ENCODE measurements around the gene HTR3E.
"Not testable (repeated sequence)": the region's sequence is repeated elsewhere in the genome, so short reads cannot be mapped to it uniquely, and the experiment has no call there.

The HTR3E gene

DNA sequence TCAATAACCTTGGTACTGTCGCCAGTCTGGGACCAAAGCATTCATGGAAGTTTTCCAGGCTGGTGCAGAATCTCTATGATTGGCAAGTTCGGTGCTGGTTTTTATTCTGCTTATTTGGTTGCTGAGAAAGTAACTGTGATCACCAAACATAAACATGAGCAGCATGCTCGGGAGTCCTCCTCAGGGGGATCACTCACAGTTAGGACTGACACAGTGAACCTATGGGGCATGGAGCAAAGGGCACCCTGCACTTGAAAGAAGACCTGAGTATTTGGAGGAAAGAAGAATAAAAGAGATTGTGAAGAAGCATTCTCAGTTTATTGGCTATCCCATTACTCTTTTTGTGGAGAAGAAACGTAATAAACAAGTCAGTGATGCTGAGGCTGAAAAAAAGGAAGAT, 19.2 kb downstream of the HTR3E start:
- DNase-seq, result no peak

GRCh38 chr3:184117636-184118035, 20.8 kb downstream of the HTR3E start:
- peak; percentile 58 for DNase-seq

DNA sequence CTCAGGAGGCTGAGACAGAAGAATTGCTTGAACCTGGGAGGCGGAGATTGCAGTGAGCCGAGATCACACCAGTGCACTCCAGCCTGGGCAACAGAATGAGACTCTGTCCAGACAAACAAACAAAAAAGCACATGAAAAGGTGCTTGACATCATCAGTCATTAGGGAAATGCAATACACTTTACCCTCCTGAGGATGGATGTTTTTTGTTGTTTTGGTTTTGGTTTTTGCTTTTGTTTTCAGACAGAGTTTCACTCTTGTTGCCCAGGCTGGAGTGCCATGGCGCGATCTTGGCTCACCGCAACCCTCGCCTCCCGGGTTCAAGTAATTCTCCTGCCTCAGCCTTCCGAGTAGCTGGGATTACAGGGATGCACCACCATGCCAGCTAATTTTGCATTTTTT, 24.2 kb downstream of the HTR3E start:
- not testable (repeated sequence) for DNase-seq

- DNase-seq, result no peak
Observed at GRCh38 chr3:184126006-184126405, 29.1 kb downstream of the HTR3E start.

DNA sequence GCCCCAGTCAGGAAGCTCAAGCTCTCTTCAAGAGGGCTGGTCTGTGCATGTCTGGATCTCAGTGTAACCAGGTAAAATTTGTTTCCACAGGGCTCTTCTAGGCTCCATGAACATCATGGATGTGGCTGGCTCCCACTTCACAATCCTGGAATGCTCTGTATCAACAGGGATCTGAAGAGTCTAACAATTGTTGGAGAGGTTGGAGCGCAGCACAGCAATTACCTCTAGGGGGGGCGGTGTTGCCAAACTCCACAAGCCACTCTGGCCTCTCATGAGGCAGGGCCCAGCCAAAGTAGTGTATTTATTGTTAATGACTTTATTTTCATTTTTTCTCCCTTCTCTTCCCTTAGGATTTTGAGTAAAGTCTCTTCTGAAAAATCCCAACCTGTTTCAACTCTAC, 32.1 kb downstream of the HTR3E start:
- peak; percentile 69 for DNase-seq

DNA sequence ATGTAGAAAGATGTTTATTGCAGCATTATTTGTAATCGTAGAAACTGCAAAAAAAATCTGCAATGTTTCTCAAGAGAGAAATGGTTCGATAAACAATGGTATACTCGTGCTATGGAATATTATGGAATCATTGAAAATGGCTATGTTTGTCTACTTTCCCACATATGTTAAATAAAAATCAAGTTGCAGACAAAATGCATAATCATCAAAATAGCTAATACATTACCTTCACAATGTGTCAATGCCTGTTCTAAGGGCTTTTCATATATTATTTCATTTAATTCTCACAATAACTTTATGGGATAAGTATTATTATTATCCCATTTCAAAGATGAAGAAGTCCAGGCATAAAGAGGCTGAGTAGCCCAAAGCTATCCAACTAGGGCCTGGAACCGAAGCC, 36.1 kb downstream of the HTR3E start:
- no peak for DNase-seq

- peak; percentile 94 for DNase-seq
Observed at GRCh38 chr3:184133840-184134745, 37.2 kb downstream of the HTR3E start.

- DNase-seq, result no peak
Observed at GRCh38 chr3:184134746-184135148, 37.9 kb downstream of the HTR3E start.

- DNase-seq, result peak; percentile 98
Observed at GRCh38 chr3:184135149-184135910, 38.5 kb downstream of the HTR3E start, which contains the start of gene EIF2B5. TSS of gene EIF2B5 (plus strand) at chr3:184135358. CDS start at chr3:184135386, 28 bp downstream.

GRCh38 chr3:184135911-184136260, 39.0 kb downstream of the HTR3E start:
- no peak for DNase-seq

- no peak for DNase-seq
Observed at GRCh38 chr3:184140436-184140835, 43.6 kb downstream of the HTR3E start.

DNA sequence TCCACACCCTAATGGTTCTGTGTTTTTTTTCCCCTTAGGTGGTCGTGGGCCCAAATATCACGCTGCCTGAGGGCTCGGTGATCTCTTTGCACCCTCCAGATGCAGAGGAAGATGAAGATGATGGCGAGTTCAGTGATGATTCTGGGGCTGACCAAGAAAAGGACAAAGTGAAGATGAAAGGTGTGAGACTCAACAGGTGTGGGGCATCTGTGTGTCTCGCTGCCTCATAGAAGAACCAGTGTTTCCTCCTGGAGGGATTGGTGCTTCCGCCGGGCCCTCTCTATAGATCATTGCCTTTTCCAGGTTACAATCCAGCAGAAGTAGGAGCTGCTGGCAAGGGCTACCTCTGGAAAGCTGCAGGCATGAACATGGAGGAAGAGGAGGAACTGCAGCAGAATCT, 45.3 kb downstream of the HTR3E start:
- DNase-seq, result no peak

GRCh38 chr3:184143327-184143726, 46.5 kb downstream of the HTR3E start:
- no peak for DNase-seq

GRCh38 chr3:184144505-184144904, 47.6 kb downstream of the HTR3E start:
- DNase-seq, result no peak

GRCh38 chr3:184145111-184145524, 48.3 kb downstream of the HTR3E start:
- peak; percentile 53 for DNase-seq

GRCh38 chr3:184145751-184146270, 48.9 kb downstream of the HTR3E start:
- no peak for DNase-seq

GRCh38 chr3:184148076-184148475, 51.2 kb downstream of the HTR3E start:
- DNase-seq, result no peak

DNA sequence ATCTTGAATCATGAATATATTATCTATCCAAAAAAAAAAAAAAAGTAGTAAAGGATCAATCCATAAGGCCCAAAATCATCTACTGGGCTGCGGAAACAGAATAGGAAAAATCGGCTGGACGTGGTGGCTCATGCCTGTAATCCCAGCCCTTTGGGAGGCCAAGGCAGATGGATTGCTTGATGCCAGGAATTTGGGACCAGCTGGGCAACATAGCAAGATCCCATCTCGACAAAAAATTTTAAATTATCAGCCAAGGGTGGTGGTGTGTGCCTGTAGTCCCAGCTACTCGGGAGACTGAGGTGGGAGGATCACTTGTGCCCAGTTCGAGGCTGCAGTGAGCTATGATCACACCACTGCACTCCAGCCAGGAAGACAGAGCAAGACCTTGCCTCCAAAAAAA, 52.3 kb downstream of the HTR3E start:
- DNase-seq, result no peak

DNA sequence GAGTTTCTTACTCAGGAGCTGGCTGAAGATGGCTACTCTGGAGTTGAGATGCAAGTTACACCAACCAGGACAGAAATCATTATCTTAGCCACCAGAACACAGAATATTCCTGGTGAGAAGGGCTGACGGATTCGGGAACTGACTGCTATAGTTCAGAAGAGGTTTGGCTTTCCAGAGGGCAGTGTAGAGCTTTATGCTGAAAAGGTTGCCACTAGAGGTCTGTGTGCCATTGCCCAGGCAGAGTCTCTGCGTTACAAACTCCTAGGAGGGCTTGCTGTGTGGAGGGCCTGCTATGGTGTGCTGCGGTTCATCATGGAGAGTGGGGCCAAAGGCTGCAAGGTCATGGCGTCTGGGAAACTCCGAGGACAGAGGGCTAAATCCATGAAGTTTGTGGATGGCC, 52.9 kb downstream of the HTR3E start:
- DNase-seq, result not testable (repeated sequence)

GRCh38 chr3:184154885-184155643, 58.2 kb downstream of the HTR3E start, which contains the start of gene DVL3:
TSS of gene DVL3 (plus strand) at chr3:184155377. CDS start at chr3:184155636, 259 bp downstream.
- DNase-seq, result peak; percentile 73

- peak; percentile 57 for DNase-seq
Observed at GRCh38 chr3:184155644-184156521, 59.0 kb downstream of the HTR3E start.

DNA sequence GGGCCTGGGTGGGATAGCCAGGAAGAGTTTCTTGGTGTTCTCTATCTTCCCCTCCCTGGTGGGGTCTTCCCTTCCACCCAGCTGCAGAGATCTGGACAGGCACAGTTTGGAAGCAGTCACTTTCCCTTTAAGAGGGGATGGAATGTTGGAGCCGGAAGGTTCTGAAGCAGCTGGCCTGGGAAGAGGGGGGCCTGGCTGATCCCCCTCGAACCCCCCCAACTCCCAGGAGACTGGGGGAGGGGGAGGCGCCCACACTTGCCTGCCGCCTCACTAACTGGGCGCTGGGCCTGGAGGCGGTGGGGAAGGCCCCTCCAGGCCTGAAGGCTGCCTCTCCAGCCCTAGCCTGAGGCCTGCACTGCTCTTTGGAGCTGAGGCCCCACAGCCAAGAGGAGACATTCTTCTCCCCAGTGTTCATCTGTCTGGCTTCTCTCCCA, 59.7 kb downstream of the HTR3E start:
- DNase-seq, result no peak

Data from hematopoietic multipotent progenitor cell treated with erythropoietin and hydrocortisone succinate and interleukin-3 and kit ligand, for 4 days (in vitro differentiated cells).